Astrocyte (in vitro differentiated cells and primary cell): Measurements from ENCODE around the gene GNAT1.

Source experiments
- EZH2 ChIP-seq: IDR thresholded peaks from 2 replicates; pipeline ENCODE4 v1.6.1; 2012; ENCODE audit warnings: mild to moderate bottlenecking, low read length, inconsistent platforms; ENCODE audit not compliant: insufficient read depth
- TF ChIP-seq, protein P1 (sequence below): IDR thresholded peaks from 2 replicates; pipeline ENCODE4 v1.5.1; 2011; ENCODE audit warnings: low read depth, mild to moderate bottlenecking, inconsistent platforms, low read length, moderate library complexity; ENCODE audit not compliant: insufficient read depth

DNA sequence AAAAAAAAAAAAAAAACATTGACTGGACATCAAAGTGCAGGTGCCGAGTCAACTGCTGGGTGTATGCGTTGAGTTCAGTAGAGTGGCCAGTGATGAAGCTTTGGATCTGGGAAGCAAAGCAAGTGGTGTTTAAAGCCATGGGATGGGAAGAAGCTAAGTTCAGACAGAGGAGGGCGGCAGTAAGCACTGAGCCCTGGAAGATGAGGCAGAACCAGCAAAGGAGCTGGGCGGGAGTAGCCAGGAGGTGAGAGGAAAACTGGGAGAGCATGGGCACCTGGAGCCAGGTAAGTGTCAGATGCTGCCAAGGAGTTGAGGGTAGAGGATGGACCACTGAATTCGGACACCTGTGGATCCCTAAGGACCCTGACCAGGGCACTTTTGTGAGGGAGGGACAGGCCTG, 33.2 kb downstream of the GNAT1 start:
- TF ChIP-seq, protein P1, sequence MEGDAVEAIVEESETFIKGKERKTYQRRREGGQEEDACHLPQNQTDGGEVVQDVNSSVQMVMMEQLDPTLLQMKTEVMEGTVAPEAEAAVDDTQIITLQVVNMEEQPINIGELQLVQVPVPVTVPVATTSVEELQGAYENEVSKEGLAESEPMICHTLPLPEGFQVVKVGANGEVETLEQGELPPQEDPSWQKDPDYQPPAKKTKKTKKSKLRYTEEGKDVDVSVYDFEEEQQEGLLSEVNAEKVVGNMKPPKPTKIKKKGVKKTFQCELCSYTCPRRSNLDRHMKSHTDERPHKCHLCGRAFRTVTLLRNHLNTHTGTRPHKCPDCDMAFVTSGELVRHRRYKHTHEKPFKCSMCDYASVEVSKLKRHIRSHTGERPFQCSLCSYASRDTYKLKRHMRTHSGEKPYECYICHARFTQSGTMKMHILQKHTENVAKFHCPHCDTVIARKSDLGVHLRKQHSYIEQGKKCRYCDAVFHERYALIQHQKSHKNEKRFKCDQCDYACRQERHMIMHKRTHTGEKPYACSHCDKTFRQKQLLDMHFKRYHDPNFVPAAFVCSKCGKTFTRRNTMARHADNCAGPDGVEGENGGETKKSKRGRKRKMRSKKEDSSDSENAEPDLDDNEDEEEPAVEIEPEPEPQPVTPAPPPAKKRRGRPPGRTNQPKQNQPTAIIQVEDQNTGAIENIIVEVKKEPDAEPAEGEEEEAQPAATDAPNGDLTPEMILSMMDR: no peak
- TF ChIP-seq EZH2: no peak
